ENCODE results near the gene IFNG-AS1. TPM values are rescaled to one million over a fixed set of nuclear protein-coding genes. Genes with fewer than 3 reads are reported as not detected.

Gene IFNG-AS1
- polyA plus RNA-seq, 10 donors = 0.08 to 0.76 (median 0.59) TPM; not detected in 1

- no peak for DNase-seq
These were observed 3.9 kb downstream of the IFNG-AS1 start for GRCh38 chr12:67993143-67993542.

DNA sequence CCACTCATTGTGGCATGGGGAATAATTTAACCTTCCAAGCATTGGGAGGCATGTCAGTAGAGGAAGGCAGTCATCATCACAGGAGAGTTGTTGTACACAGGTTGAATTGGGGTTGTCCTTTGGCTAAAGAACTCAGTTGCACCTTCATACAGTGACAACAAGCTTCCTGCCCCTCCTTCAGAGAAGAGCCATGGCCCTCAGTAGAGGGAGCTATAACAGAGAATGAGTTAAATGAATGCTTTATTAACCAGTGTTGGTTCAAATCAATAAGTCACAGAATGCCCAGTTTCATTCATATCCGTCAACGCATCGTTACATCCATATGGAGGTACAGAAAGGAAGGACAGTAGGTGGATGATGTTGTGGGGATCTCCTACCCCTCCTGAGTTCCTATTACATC lies 4.8 kb downstream of the IFNG-AS1 start:
- DNase-seq = no peak

DNA sequence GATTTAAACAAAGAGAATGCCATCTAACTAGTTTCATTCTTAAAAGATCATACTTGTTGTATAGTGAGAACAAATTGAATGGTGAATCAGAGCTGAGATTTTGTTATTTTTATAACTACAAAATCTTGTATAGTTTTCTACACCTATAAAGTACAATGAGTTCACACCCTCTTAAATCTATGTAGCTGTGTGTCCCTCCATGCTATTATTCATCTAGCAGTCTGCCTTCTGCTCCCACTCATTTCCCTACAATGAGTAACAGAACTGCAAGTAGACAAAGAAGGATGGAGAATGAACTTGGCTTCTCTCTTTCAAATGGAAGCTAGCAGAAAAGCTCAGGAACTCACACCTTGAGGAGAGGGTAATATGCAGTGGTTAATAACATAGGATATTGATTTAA lies 7.1 kb downstream of the IFNG-AS1 start:
- no peak for DNase-seq

GRCh38 chr12:67998379-67998778 lies 9.1 kb downstream of the IFNG-AS1 start:
- no peak for DNase-seq

GRCh38 chr12:67999244-67999643 lies 10.0 kb downstream of the IFNG-AS1 start:
- no peak for DNase-seq

GRCh38 chr12:68001486-68002466 lies 12.5 kb downstream of the IFNG-AS1 start:
- no peak for DNase-seq

GRCh38 chr12:68003777-68004176 lies 14.5 kb downstream of the IFNG-AS1 start:
- no peak for DNase-seq

DNA sequence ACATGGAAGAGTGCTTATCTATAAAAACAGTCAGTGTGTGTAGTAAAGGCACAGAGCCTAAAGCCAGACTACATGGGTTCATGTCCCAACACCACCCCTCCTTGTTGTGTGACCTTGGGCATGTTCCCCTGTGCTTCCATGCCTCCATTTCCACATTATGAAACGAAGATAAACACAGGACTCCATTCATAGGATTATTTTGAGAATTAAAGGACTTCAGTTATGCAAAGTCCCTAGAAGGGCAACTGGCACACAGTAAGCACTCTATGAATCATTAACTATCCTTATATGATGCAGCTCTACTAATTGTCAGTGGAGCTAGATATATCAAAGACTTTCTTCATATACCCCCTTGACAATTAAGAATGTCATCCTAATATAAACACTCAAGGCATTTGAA lies 17.8 kb downstream of the IFNG-AS1 start:
- DNase-seq = no peak

DNA sequence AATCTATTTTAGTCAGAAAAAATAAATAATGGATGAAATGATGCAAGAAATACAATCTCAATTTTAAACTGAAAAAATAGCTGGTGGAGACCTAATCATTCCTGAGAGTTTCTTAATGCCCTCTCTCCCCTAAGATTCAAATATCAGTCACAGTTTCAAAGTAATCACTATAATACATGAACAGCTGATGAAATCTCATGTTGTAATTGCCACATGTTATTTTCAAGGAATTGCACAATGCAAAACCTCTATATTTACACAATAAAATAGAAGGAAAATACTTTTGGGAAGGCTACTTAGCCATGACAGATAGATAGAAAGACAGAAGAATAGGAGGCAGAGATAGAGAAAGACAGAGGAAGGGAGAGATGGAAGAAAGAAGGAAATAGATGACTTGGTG lies 18.2 kb downstream of the IFNG-AS1 start:
- DNase-seq = peak in 1 of 3 donors; percentile 3

GRCh38 chr12:68011206-68011881 lies 22.1 kb downstream of the IFNG-AS1 start:
- DNase-seq = no peak

DNA sequence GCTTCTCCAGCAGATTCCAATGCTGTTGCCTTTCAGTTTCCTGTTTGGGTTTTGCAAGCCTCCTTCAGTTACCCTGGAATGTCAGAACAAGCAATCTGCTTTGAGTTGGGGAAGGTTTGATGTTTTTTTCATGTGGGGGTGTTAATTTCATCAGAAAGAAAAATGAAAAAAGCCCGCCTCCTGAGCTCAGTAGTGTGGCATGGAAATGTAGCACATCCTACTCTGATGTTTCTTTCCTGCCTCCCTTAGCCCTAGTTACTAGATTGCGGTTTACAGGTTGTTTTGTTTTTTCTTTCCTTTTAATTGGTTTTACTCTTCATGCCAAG lies 22.6 kb downstream of the IFNG-AS1 start:
- peak in 1 of 3 donors; percentile 8 for DNase-seq

DNA sequence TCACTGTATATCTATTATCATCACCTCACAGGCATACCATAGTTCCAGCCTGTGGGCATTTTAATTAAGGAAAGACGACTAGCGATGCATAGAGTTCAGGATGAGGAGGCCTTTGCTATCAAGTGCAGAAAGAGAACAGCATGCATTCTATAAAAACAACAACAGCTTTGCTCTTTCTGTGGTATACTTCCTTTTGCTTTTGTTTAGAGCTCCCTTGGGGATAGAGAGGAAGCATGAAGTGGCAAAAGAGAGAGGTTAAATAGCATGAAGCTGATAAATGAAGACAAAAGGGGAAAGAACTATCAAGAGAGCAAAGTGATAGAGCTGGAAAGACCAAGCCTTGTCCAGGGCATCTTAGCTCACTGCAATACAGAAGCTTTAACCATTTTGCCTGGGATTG lies 23.5 kb downstream of the IFNG-AS1 start:
- no peak for DNase-seq

DNA sequence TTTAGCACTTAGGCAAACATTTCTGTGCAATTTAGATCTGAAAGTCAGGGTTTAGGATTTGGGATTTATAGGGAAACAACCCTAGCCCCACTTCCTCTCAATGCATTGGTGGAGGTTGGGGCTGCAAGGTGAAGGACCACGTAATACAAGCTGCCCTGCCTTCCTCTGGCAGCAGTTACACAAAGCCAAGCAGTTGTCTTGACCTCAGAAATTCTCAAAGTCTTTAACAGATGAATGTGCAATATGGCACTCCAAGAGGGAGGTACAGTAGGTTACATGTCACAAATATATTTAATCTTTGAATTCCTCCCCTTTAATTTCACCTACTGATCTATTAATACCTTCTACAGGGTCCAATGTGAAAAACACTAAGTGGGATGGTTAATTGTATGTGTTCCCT lies 23.9 kb downstream of the IFNG-AS1 start:
- DNase-seq = no peak

DNA sequence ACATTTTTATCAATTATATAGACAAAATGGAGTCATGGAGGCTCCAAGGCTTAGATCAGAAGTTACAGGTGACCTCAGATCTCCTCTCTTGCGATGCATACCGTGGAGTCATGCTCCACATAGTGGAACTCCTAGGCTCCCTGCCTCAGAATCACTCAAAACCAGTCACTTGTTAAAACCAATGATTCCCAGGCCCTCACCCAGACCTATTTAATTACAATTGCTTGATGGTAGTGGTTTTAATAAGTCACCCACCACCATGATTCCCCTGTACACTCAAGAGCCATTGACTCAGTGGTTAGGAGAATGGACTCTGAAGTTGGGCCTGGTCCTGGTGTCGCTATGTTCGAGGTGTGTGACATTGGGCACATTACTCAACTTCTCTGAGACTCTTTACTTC lies 26.9 kb downstream of the IFNG-AS1 start:
- DNase-seq = no peak

DNA sequence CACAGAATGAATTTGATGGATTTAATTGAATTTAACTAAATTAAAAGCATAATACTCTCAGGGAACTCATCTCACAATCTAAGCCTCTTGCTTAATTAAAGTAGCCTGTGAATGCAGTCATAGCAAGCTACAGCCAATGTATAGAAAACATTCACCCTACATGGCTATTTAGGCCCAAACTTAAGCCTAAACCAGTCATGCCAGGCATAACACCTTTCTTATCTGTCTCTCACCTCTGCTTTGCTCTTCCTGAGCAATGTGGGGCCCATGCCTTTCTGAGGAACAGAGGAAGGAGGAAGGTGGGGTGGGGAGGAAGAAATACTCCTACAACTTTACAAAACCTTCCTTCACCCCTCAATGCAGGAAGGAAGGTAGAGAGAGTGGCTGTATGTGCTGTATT lies 29.1 kb downstream of the IFNG-AS1 start:
- no peak for DNase-seq

- DNase-seq = no peak
These were observed 30.8 kb downstream of the IFNG-AS1 start for GRCh38 chr12:68020049-68020448.

DNA sequence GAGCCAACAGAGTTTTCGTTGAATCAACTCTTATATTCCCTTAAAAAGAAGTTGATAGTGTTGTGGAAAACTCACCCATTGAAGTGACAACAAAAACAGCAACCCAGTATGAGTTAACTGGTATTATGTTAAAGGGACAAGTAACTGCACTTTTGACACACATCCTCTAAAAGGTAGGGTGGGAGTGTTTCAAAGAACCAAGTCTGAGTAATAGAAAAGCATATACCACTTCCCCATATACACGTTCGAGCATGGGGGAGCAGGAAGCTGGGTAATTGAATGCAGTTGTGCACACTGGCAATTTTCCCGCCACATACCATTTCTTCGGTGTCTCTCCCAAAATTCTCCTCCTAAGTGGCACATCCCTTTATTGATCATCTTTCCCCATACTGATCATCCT lies 31.5 kb downstream of the IFNG-AS1 start:
- DNase-seq = no peak

DNA sequence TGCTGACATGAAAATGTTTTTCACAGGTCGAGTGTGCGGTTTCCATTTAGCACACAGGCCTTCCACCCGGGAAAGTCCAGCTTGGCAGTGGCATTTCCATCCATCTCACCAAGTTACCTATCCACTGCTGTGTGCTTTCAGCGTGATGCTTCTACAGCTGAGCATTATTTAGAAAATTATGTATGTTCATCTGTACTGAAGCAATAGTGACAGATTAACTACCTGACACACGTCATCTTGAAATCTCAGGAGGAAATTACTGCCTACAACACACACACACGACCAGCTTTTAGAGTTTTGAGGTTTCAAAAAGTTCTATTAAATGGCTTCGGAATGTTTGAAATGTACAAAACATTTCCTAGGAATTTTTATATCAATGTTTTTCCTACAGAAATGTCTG lies 39.4 kb downstream of the IFNG-AS1 start:
- no peak for DNase-seq

- DNase-seq = no peak
These were observed 41.0 kb downstream of the IFNG-AS1 start for GRCh38 chr12:68030248-68030647.

- no peak for DNase-seq
These were observed 41.9 kb downstream of the IFNG-AS1 start for GRCh38 chr12:68031174-68031573.

GRCh38 chr12:68031881-68032739 lies 42.9 kb downstream of the IFNG-AS1 start:
- DNase-seq = no peak

DNA sequence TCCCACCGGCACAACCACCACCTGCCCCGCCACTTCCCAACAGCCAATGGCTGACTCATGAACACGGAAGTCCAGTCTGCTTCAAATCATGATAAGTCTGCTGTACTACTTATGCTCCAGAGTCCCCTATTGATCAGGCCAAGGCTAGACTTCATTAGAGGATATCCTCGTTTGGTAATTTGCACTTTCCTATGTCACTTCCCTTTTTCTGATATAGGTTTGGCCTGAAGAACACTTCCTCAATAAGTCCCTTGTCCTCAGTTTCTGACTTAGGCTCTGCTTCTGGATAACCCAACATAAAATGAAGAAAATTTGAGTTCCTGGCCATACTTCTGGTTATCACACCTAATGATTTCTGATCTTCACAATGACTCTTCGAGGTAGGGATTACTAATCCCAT lies 45.3 kb downstream of the IFNG-AS1 start:
- no peak for DNase-seq

Measured in muscle of back (tissue), 11 donors.